Measurements from ENCODE around the gene COL9A3.

The COL9A3 gene

GRCh38 chr20:62861726-62862336, 45.0 kb downstream of the COL9A3 start, which contains the start of gene TCFL5:
TSS of gene TCFL5 (minus strand) at chr20:62861822. CDS start at chr20:62861670, 152 bp downstream.
- peak; percentile 86 to 98 (median 95) for DNase-seq

GRCh38 chr20:62864207-62864606, 47.4 kb downstream of the COL9A3 start:
- no peak for DNase-seq

- DNase-seq, result peak; percentile 31 to 50 (median 47)
These were observed 55.5 kb downstream of the COL9A3 start for GRCh38 chr20:62872184-62872847.

GRCh38 chr20:62872862-62873261, 56.0 kb downstream of the COL9A3 start:
- DNase-seq, result no peak

GRCh38 chr20:62873280-62873679, 56.4 kb downstream of the COL9A3 start:
- peak in 1 of 3 donors; percentile 28 for DNase-seq

GRCh38 chr20:62873681-62874031, 56.8 kb downstream of the COL9A3 start:
- DNase-seq, result peak; percentile 69 to 74 (median 70)

GRCh38 chr20:62874964-62875344, 58.1 kb downstream of the COL9A3 start:
- DNase-seq, result no peak

GRCh38 chr20:62875419-62876361, 58.8 kb downstream of the COL9A3 start:
- peak; percentile 42 to 52 (median 42) for DNase-seq

GRCh38 chr20:62876501-62876901, 59.7 kb downstream of the COL9A3 start:
- DNase-seq, result no peak

- no peak for DNase-seq
These were observed 60.3 kb downstream of the COL9A3 start for GRCh38 chr20:62876902-62877816.

GRCh38 chr20:62878244-62879038, 61.6 kb downstream of the COL9A3 start:
- DNase-seq, result no peak

- no peak for DNase-seq
These were observed 62.7 kb downstream of the COL9A3 start for GRCh38 chr20:62879275-62880146.

- DNase-seq, result no peak
These were observed 63.5 kb downstream of the COL9A3 start for GRCh38 chr20:62880147-62880934.

GRCh38 chr20:62880935-62881661, 64.2 kb downstream of the COL9A3 start:
- no peak for DNase-seq

- DNase-seq, result no peak
These were observed 65.0 kb downstream of the COL9A3 start for GRCh38 chr20:62881662-62882395.

- DNase-seq, result no peak
These were observed 65.6 kb downstream of the COL9A3 start for GRCh38 chr20:62882426-62882825.

- DNase-seq, result no peak
These were observed 67.7 kb downstream of the COL9A3 start for GRCh38 chr20:62884556-62884955.

All from suppressor macrophage treated with lipopolysaccharide for 1 hour (primary cell).